Urinary bladder (tissue), 4 donors: ENCODE measurements around the gene GPHB5. TPM values are rescaled to one million over a fixed set of nuclear protein-coding genes. Genes with fewer than 3 reads are reported as not detected.

Source experiments
- DNase-seq: peaks from one replicate; pipeline ENCODE4 v3.0.0-alpha.2; 2015; ENCODE audit errors: extremely low spot score
- H3K27ac ChIP-seq: one replicate; pipeline ENCODE4 v1.5.1; 2013; ENCODE audit warnings: low read depth, mild to moderate bottlenecking, moderate library complexity
- H3K36me3 ChIP-seq: one replicate; pipeline ENCODE4 v1.6.1; 2013; ENCODE audit warnings: mild to moderate bottlenecking, moderate library complexity; ENCODE audit not compliant: insufficient read depth
- H3K4me1 ChIP-seq: one replicate; pipeline ENCODE4 v1.6.1; 2013; ENCODE audit warnings: mild to moderate bottlenecking, moderate library complexity; ENCODE audit not compliant: insufficient read depth
- H3K4me3 ChIP-seq: one replicate; pipeline ENCODE4 v1.5.1; 2013; ENCODE audit warnings: low read depth, low read length
- WGBS: extraction: QIAGEN DNeasy Blood & Tissue Kit; methylation state at CpG from one replicate; pipeline ENCODE4 v1.1.7; 2013; 5-methylcytosine and 5-hydroxymethylcytosine counted together
- polyA plus RNA-seq: library from polyadenylated mRNA; stranded (reverse); fragments of 200-250 nt; gene quantifications from one replicate; pipeline ENCODE4 v1.2.3, GENCODE V29; 2013
- total RNA-seq: library from RNA; depleted of rRNA; stranded (reverse); fragments of >200 nt; gene quantifications from one replicate; pipeline ENCODE4 v1.2.3, GENCODE V29; 2014
- donor health status: healthy with polysubstance abuse.
- donor health status: healthy.

Gene GPHB5
- total and polyA plus RNA-seq, 2 donors: not detected

GRCh38 chr14:63267171-63267570, 51.6 kb downstream of the GPHB5 start:
- H3K4me1 ChIP-seq: no peaks in the 10 kb centered on the region
- no peak for DNase-seq
- 65% methylated on average over 3 of the region's 3 CpGs for WGBS
- no peaks in the 10 kb centered on the region for H3K36me3 ChIP-seq
- no peak overlapping the region for H3K27ac ChIP-seq
- H3K4me3 ChIP-seq: no peak overlapping the region

- no peak for DNase-seq
- WGBS: 77% methylated on average over 1 of the region's 1 CpG
- Histone ChIP-seq H3K4me3 (no peak overlapping the region), H3K36me3 (no peaks in the 10 kb centered on the region), H3K4me1 (no peaks in the 10 kb centered on the region), H3K27ac (no peak overlapping the region)
These were observed 52.6 kb downstream of the GPHB5 start for GRCh38 chr14:63266106-63266505.

Other genes with a start within 250 kb of the GPHB5 start
- 36.9 TPM for gene RHOJ, start 114.5 kb downstream of the GPHB5 start, total RNA-seq
- 33.6 TPM for gene RHOJ, start 114.5 kb downstream of the GPHB5 start, polyA plus RNA-seq
- 41.7 TPM for gene PPP2R5E, start 224.4 kb upstream of the GPHB5 start, total RNA-seq
- gene PPP2R5E, start 224.4 kb upstream of the GPHB5 start, polyA plus RNA-seq: 16.5 TPM